Measurements from ENCODE around the gene NCLN. TPM values are rescaled to one million over a fixed set of nuclear protein-coding genes. Genes with fewer than 3 reads are reported as not detected.

Gene NCLN
- total RNA-seq, 4 donors from 2014 or later, result 28.4 to 40.4 (median 32.5) TPM

DNA sequence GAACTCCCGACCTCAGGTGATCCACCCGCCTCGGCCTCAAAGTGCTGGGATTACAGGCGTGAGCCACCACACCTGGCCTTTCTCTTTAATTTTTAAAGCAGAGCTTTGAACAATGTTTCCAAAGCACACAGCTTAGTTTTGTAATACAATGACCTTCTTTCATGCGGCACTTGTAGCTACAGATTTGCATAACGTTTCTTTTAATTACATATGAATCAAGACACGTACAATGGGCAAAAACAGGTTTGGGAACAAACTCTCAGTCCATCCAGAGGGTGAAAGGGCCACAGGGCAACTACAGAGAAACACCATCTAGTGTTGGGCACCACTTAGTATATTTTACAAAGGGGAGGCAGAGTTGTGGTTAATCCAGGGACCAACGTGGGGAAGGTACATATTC is 26.2 kb upstream of the NCLN start:
- DNase-seq (ENCODE audit: low spot score in 2 of 2), result no peak
- H3K4me3 ChIP-seq (ENCODE audit: low read depth, poor library complexity, severe bottlenecking), result no peak overlapping the region
- intact Hi-C loops (cut with DNase I; ENCODE audit: low total_unique reads), result loop anchor here (10.0 kb wide), 1 partner anchor 205 kb away; no protein-coding TSS in a partner anchor
- TF ChIP-seq POLR2A (IDR thresholded peaks at IDR 0.05), result no peak
- TF ChIP-seq, protein P1, sequence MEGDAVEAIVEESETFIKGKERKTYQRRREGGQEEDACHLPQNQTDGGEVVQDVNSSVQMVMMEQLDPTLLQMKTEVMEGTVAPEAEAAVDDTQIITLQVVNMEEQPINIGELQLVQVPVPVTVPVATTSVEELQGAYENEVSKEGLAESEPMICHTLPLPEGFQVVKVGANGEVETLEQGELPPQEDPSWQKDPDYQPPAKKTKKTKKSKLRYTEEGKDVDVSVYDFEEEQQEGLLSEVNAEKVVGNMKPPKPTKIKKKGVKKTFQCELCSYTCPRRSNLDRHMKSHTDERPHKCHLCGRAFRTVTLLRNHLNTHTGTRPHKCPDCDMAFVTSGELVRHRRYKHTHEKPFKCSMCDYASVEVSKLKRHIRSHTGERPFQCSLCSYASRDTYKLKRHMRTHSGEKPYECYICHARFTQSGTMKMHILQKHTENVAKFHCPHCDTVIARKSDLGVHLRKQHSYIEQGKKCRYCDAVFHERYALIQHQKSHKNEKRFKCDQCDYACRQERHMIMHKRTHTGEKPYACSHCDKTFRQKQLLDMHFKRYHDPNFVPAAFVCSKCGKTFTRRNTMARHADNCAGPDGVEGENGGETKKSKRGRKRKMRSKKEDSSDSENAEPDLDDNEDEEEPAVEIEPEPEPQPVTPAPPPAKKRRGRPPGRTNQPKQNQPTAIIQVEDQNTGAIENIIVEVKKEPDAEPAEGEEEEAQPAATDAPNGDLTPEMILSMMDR (IDR thresholded peaks at IDR 0.05), result no peak
- WGBS, 2 donors, result 73 to 75% methylated on average over 8 of the region's 8 CpGs

DNA sequence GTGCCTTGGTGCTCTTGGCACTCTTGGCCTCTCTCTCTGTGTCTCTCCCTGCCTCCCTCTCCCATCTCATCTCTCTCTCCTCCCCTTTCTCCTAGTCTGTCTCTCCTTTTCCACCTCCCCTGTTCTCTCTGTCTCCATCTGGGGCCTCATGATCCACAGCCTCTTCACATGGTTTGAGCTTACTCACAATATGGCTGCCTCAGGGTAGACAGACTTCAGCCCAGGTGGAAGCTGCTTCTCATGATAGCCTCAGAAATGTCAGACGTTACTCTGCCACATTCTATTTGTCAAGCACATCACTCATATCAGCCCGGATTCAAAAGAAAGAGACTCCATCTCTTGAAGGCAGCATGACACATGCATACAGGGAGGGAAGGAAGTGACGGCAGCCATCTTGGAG is 25.5 kb upstream of the NCLN start:
- 86 to 91% methylated on average over 3 of the region's 3 CpGs for WGBS, 2 donors
- H3K4me3 ChIP-seq (ENCODE audit: low read depth, poor library complexity, severe bottlenecking), result no peak overlapping the region
- DNase-seq (ENCODE audit: low spot score in 2 of 2), result no peak
- no peak for TF ChIP-seq POLR2A (IDR thresholded peaks at IDR 0.05)
- TF ChIP-seq, protein P1 (IDR thresholded peaks at IDR 0.05), result no peak
- intact Hi-C loops (cut with DNase I; ENCODE audit: low total_unique reads), result loop anchor here (10.0 kb wide), 1 partner anchor 75 kb away; no protein-coding TSS in a partner anchor

DNA sequence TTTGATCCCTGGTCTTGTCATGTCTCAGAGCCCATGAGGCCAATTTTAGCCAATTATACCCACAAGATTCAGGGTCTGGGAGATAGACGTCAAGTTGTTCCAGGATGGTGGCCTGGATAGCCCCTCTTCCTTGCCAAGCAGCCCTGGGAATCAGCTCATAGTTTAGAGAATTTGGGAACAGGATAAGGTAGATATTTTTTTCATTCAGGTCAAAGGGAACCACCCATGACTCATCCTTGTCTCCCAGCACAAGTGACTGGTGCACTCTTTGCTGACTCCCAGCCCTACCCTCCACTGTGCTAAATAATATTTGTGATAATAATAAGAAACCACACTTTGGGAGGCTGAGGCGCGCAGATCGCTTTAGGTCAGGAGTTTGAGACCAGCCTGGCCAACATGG is 24.3 kb upstream of the NCLN start:
- no peak overlapping the region for H3K4me3 ChIP-seq (ENCODE audit: low read depth, poor library complexity, severe bottlenecking)
- intact Hi-C loops (cut with DNase I; ENCODE audit: low total_unique reads), result loop anchor here (10.0 kb wide), 1 partner anchor 77 kb away; no protein-coding TSS in a partner anchor
- no peak for DNase-seq (ENCODE audit: low spot score in 2 of 2)
- WGBS, 2 donors, result 86 to 88% methylated on average over 4 of the region's 4 CpGs
- TF ChIP-seq, protein P1 (IDR thresholded peaks at IDR 0.05), result no peak
- no peak for TF ChIP-seq POLR2A (IDR thresholded peaks at IDR 0.05)

DNA sequence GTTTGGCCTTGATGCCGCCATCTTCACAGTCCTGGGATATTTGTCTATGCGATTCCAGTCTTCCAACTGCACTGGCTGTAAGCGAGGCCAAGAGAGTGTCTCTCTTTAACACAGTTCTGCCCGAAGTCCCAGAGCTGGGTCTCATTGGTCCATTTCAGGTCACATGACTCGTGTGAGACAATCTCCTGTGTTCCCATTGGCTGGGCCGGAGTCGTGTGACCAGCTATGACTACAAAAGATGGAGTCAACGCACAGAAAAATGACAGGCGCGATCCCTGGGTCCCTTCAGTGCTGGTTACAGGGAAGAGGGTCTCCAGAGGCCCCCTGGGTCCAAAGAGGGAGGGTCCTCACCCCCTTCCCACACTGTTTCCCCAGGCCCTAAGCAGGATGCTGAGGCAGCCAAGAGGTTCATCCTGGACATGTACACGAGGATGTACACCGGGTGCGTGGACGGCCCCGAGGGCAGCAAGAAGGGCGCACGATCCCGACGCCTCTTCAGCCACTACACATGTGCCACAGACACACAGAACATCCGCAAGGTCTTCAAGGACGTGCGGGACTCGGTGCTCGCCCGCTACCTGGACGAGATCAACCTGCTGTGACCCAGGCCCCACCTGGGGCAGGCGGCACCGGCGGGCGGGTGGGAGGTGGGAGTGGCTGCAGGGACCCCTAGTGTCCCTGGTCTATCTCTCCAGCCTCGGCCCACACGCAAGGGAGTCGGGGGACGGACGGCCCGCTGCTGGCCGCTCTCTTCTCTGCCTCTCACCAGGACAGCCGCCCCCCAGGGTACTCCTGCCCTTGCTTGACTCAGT is 23.1 kb upstream of the NCLN start:
- DNase-seq (ENCODE audit: low spot score in 2 of 2), result no peak
- intact Hi-C loops (cut with DNase I; ENCODE audit: low total_unique reads), result loop anchor here (10.0 kb wide), 1 partner anchor 78 kb away; no protein-coding TSS in a partner anchor
- H3K4me3 ChIP-seq (ENCODE audit: low read depth, poor library complexity, severe bottlenecking), result no peak overlapping the region
- no peak for TF ChIP-seq POLR2A (IDR thresholded peaks at IDR 0.05)
- TF ChIP-seq, protein P1 (IDR thresholded peaks at IDR 0.05), result no peak
- 72 to 82% methylated on average over 37 to 38 of the region's 38 CpGs for WGBS, 2 donors

DNA sequence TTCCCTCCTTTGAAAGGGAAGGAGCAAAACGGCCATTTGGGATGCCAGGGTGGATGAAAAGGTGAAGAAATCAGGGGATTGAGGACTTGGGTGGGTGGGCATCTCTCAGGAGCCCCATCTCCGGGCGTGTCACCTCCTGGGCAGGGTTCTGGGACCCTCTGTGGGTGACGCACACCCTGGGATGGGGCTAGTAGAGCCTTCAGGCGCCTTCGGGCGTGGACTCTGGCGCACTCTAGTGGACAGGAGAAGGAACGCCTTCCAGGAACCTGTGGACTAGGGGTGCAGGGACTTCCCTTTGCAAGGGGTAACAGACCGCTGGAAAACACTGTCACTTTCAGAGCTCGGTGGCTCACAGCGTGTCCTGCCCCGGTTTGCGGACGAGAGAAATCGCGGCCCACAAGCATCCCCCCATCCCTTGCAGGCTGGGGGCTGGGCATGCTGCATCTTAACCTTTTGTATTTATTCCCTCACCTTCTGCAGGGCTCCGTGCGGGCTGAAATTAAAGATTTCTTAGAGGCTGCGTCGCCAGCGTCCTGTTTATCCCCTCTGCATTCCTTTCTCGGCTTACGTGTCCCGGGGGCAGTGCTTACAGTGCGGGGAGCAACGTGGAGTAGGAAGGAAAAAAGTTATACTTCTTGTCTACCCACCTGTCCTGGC is 22.4 kb upstream of the NCLN start:
- TF ChIP-seq, protein P1 (IDR thresholded peaks at IDR 0.05), result peak in 1 of 3 donors; percentile 32
- TF ChIP-seq POLR2A (IDR thresholded peaks at IDR 0.05), result no peak
- 20 to 24% methylated on average over 27 of the region's 27 CpGs for WGBS, 2 donors
- intact Hi-C loops (cut with DNase I; ENCODE audit: low total_unique reads), result loop anchor here (10.0 kb wide), 1 partner anchor 79 kb away; no protein-coding TSS in a partner anchor
- no peak overlapping the region for H3K4me3 ChIP-seq (ENCODE audit: low read depth, poor library complexity, severe bottlenecking)
- DNase-seq (ENCODE audit: low spot score in 2 of 2), result no peak
